Thoracic aorta (tissue), 2 donors: ENCODE results near the gene ALKAL2. TPM values are rescaled to one million over a fixed set of nuclear protein-coding genes. Genes with fewer than 3 reads are reported as not detected.
"Not testable (repeated sequence)": the region's sequence is repeated elsewhere in the genome, so short reads cannot be mapped to it uniquely, and the experiment has no call there.

Experiments used
- ATAC-seq: fragments of 150-250 bp; one replicate; pipeline ENCODE4 v1.8.0; 2017; ENCODE audit warnings: low read depth; ENCODE audit not compliant: insufficient number of reproducible peaks, low FRiP score
- DNase-seq: peaks from one replicate; pipeline ENCODE4 v3.0.0-alpha.2; 2020; ENCODE audit warnings: low spot score
- H3K27ac ChIP-seq, 2 donors: fragments of 200-600 bp; sonication (generic); 1 replicate in 1 of 2; 2 replicates in 1 of 2; pipeline ENCODE4 v1.5.1; 2016; ENCODE audit warnings: mild to moderate bottlenecking in 2 of 2, moderate library complexity in 2 of 2
- H3K27me3 ChIP-seq: fragments of 200-600 bp; sonication (generic); replicated peaks from 2 replicates; pipeline ENCODE4 v1.6.0; 2016; ENCODE audit warnings: mild to moderate bottlenecking; ENCODE audit not compliant: insufficient read depth
- H3K36me3 ChIP-seq: fragments of 200-600 bp; sonication (generic); one replicate; pipeline ENCODE4 v1.5.1; 2016
- H3K4me1 ChIP-seq, 2 donors: fragments of 200-600 bp; sonication (generic); 1 replicate in 1 of 2; 2 replicates in 1 of 2; pipeline versions ENCODE4 v1.5.1 to v1.6.0; 2016; ENCODE audit warnings: low read depth in 2 of 2, mild to moderate bottlenecking in 1 of 2; ENCODE audit not compliant: control insufficient read depth in 1 of 2
- H3K4me3 ChIP-seq: fragments of 200-600 bp; sonication (generic); 2 replicates; pipeline ENCODE4 v1.5.1; 2016; ENCODE audit warnings: mild to moderate bottlenecking
- H3K9me3 ChIP-seq: fragments of 200-600 bp; sonication (generic); 2 replicates; pipeline ENCODE4 v1.5.1; 2016
- total RNA-seq, 2 donors: library from RNA; depleted of rRNA; stranded (reverse); fragments of >200 nt; gene quantifications; one replicate each; pipeline versions ENCODE4 v1.1.0 to v1.2.3, GENCODE V29; 2016
- TF ChIP-seq, protein P1 (sequence below): fragments of 200-600 bp; sonication (generic); IDR thresholded peaks from one replicate; pipeline ENCODE4 v1.5.1; 2019; ENCODE audit warnings: antibody characterized with exemption

Gene ALKAL2
- total RNA-seq, 2 donors from 2014 or later, result 11.3 to 12.7 TPM

DNA sequence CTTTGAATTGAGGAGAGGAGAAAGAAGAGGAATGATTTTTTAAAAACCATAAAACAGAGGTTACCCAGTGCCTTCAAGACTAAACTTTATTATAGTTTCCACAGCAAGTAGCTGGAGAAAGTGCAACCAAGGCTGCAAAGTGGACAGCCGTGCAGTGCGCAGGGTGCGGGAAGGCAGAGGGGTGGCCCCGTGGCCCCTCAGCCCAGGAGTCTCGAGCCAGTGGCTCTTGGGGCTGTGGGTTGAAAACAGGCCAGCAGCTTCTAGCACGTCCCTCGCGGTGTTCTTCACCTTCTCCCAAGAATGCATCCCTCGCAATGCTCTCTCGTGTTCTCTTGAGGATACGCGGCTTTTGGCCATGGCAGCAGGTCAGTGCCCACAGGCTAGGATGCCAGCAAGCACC is 28.5 kb upstream of the ALKAL2 start:
- H3K36me3 ChIP-seq, result no peaks in the 10 kb centered on the region
- ATAC-seq (no peak), DNase-seq (no peak)
- no peaks in the 10 kb centered on the region for H3K27me3 ChIP-seq
- H3K9me3 ChIP-seq, result no peaks in the 10 kb centered on the region
- TF ChIP-seq, protein P1, sequence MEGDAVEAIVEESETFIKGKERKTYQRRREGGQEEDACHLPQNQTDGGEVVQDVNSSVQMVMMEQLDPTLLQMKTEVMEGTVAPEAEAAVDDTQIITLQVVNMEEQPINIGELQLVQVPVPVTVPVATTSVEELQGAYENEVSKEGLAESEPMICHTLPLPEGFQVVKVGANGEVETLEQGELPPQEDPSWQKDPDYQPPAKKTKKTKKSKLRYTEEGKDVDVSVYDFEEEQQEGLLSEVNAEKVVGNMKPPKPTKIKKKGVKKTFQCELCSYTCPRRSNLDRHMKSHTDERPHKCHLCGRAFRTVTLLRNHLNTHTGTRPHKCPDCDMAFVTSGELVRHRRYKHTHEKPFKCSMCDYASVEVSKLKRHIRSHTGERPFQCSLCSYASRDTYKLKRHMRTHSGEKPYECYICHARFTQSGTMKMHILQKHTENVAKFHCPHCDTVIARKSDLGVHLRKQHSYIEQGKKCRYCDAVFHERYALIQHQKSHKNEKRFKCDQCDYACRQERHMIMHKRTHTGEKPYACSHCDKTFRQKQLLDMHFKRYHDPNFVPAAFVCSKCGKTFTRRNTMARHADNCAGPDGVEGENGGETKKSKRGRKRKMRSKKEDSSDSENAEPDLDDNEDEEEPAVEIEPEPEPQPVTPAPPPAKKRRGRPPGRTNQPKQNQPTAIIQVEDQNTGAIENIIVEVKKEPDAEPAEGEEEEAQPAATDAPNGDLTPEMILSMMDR, result no peak
- H3K27ac ChIP-seq, result no peak overlapping the region
- H3K4me1 ChIP-seq, result no peaks in the 10 kb centered on the region
- no peak overlapping the region for H3K4me3 ChIP-seq

DNA sequence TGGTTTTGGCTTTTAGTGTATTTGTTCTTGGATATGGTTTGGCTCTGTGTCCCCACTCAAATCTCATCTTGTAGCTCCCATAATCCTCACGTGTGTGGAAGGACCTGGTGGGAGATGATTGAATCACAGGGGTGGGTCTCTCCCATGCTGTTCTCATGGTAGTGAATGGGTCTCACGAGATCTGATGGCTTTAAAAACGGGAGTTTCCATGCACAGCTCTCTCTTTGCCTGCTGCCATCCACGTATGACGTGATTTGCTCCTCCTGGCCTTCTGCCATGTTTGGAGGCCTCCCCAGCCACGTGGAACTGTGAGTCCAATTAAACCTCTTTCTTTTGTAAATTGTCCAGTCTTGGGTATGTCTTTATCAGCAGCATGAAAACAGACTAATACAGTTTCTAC is 28.0 kb upstream of the ALKAL2 start:
- not testable (repeated sequence) for H3K36me3 ChIP-seq, H3K27me3 ChIP-seq, H3K9me3 ChIP-seq, H3K4me1 ChIP-seq, H3K4me3 ChIP-seq, ATAC-seq, DNase-seq, H3K27ac ChIP-seq

DNA sequence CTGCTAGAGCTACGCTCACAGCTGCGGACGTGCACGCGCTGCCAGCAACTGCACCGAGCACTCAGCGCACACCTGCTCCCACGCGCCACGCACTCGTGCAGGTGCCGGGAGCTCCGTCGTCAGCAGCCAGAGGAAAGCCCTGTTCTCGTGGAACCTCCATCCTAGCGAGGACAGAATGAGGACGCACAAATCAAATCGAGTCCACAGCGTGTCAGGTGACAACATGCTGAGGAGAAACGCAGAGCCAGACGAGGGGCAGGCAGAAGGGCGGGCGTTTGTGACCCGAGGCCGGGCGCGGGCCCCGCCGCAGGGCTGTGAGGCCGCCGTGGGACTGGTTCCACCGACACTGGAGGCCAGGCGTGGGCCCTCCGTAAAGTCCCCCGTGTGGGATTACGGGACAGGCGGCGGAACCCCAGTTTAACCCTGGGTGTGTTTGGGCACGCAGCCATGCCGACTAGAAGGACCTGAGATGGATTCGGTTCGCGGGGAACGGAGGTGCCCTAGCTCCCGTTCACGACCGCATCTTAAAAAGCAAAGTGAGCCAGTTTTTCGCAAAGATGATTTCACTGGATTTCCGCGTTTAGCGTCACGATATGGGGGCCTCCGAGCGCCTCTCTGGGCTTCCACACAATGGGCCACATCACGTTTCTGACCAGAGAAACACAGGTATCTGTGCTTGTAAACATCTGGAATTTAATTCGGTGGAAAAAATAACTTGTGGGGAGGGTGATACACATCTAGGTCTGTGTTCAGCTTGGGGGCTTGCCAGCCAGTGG is 26.9 kb upstream of the ALKAL2 start:
- ATAC-seq (no peak), DNase-seq (no peak)
- Histone ChIP-seq H3K36me3 (no peaks in the 10 kb centered on the region), H3K9me3 (no peaks in the 10 kb centered on the region), H3K4me1 (no peaks in the 10 kb centered on the region), H3K27ac (no peak overlapping the region), H3K4me3 (no peak overlapping the region), H3K27me3 (no peaks in the 10 kb centered on the region)
- TF ChIP-seq, protein P1, result no peak

DNA sequence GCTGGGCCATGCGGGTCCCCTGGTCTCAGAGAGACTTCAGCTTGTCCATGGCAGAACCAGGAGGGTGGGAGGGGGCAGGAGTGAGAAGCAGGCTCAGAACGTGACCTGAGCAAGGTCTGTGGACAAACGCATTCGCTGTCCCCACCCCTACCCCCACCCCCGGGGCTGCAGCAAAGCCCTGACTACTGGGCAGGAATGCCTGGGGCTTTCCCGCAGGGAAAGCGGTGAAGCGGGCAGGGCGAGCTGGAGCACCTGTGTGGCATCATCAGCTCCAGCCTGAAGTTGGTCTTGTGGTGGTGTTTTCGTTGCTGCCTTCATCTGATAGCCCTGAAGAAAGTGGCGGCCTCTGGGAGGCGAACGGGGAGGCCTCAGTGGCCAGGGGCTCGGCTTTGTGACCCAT is 26.1 kb upstream of the ALKAL2 start:
- no peak overlapping the region for H3K4me3 ChIP-seq
- H3K27me3 ChIP-seq, result no peaks in the 10 kb centered on the region
- TF ChIP-seq, protein P1, result no peak
- no peaks in the 10 kb centered on the region for H3K9me3 ChIP-seq
- ATAC-seq (no peak), DNase-seq (no peak)
- H3K36me3 ChIP-seq, result no peaks in the 10 kb centered on the region
- no peaks in the 10 kb centered on the region for H3K4me1 ChIP-seq
- no peak overlapping the region for H3K27ac ChIP-seq

DNA sequence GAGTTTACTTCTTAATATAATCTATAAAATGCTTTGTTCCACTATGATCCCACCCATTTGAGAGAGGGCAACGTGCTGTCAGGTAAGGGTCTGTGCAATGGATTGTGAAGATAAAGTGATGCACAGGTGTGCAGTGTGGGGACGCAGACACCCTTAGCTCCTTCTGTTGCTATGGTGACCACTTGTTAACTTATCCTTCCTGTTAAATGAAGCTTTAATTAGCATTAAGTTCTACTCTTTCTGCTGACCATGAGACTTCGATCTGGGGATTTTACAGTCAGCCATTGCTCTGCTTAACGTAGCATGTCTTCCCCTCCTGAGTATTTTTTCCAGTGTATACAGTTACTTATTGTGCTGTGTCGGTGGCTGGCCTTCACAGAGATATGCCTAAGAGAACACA is 23.1 kb upstream of the ALKAL2 start:
- Histone ChIP-seq H3K9me3 (no peaks in the 10 kb centered on the region), H3K4me3 (no peak overlapping the region), H3K36me3 (no peaks in the 10 kb centered on the region), H3K4me1 (no peaks in the 10 kb centered on the region), H3K27me3 (no peaks in the 10 kb centered on the region), H3K27ac (no peak overlapping the region)
- DNase-seq (no peak), ATAC-seq (no peak)
- TF ChIP-seq, protein P1, result no peak
